Endothelial cell of umbilical vein (primary cell): ENCODE results near the gene PTCD3.

Source experiments
- EZH2 ChIP-seq: IDR thresholded peaks from 2 replicates; pipeline ENCODE4 v1.6.1; 2012; ENCODE audit warnings: borderline replicate concordance, low read depth, mild to moderate bottlenecking, moderate library complexity, low read length, inconsistent platforms; ENCODE audit not compliant: severe bottlenecking
- FOS ChIP-seq: IDR thresholded peaks from 2 replicates; pipeline ENCODE4 v1.6.1; 2011; ENCODE audit warnings: mild to moderate bottlenecking, low read length, moderate library complexity, borderline replicate concordance; ENCODE audit not compliant: insufficient read depth
- GATA2 ChIP-seq: IDR thresholded peaks from 2 replicates; pipeline ENCODE4 v1.7.0; 2011; ENCODE audit warnings: low read depth, mild to moderate bottlenecking, moderate library complexity, mixed read lengths, low read length; ENCODE audit not compliant: insufficient read length, insufficient read depth
- JUN ChIP-seq: IDR thresholded peaks from 2 replicates; pipeline ENCODE4 v1.6.1; 2011; ENCODE audit warnings: borderline replicate concordance, low read depth; ENCODE audit not compliant: insufficient read length, insufficient read depth
- MYC ChIP-seq: IDR thresholded peaks from one replicate; pipeline ENCODE4 v1.6.1; 2011; ENCODE audit warnings: mild to moderate bottlenecking, low read depth, low read length
- POLR2A ChIP-seq: IDR thresholded peaks from 2 replicates; pipeline ENCODE4 v1.6.1; 2012; ENCODE audit warnings: low read depth, mild to moderate bottlenecking, control low read depth, low read length
- POLR2AphosphoS5 ChIP-seq: IDR thresholded peaks from 2 replicates; pipeline ENCODE4 v1.6.1; 2012; ENCODE audit warnings: low read depth, mild to moderate bottlenecking, control low read depth, low read length, moderate library complexity; ENCODE audit not compliant: insufficient read depth
- TF ChIP-seq, protein P1 (sequence below), 2 donors: IDR thresholded peaks; 1 replicate in 1 of 2; 2 replicates in 1 of 2; pipeline ENCODE4 v1.5.1; 2011; ENCODE audit warnings: low read length in 2 of 2, mild to moderate bottlenecking in 2 of 2, moderate library complexity in 2 of 2, control low read depth in 1 of 2, inconsistent platforms in 1 of 2, low read depth in 1 of 2; ENCODE audit not compliant: insufficient read depth in 1 of 2; ENCODE audit errors: extremely low read depth in 1 of 2
- TF ChIP-seq, protein P2 (sequence below): IDR thresholded peaks from 2 replicates; pipeline ENCODE4 v1.6.1; 2011; ENCODE audit not compliant: insufficient read depth, insufficient read length

DNA sequence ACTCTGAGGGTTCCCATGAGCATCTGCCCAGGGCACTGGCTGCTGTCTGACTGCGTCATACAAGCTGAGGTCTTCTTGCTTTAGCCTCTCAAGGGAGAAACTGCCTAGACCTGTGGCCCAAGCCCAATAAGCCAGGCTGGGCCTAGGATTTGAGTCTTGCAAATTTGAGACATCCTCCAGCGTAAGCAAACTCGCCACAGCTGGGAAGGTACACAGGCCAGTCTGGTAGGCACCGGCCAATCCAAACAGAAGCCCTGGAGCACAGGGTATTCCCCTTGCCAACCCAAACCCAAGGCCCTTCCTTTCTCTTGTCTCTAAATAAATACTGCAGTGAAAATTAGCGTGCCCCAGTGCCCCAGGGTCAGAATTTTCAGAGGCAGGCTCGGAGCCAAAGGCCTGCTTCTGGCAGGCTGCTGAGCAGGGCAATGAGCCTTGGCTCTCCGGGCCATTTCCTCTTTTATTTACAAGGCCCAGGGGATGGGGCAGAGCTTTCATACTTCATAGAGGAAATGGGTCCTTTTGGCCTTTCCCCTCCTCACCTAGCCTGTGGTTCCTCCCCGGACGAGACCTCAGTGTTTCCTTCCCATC, 33.7 kb upstream of the PTCD3 start:
- TF ChIP-seq, protein P1, sequence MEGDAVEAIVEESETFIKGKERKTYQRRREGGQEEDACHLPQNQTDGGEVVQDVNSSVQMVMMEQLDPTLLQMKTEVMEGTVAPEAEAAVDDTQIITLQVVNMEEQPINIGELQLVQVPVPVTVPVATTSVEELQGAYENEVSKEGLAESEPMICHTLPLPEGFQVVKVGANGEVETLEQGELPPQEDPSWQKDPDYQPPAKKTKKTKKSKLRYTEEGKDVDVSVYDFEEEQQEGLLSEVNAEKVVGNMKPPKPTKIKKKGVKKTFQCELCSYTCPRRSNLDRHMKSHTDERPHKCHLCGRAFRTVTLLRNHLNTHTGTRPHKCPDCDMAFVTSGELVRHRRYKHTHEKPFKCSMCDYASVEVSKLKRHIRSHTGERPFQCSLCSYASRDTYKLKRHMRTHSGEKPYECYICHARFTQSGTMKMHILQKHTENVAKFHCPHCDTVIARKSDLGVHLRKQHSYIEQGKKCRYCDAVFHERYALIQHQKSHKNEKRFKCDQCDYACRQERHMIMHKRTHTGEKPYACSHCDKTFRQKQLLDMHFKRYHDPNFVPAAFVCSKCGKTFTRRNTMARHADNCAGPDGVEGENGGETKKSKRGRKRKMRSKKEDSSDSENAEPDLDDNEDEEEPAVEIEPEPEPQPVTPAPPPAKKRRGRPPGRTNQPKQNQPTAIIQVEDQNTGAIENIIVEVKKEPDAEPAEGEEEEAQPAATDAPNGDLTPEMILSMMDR (IDR thresholded peaks at IDR 0.05; ENCODE audit: extremely low read depth in 1 of 2, insufficient read depth in 1 of 2, low read depth in 1 of 2, low read length in 2 of 2), result no peak
- TF ChIP-seq JUN (no peak), POLR2A (no peak), EZH2 (no peak), POLR2AphosphoS5 (peak; percentile 21), MYC (no peak), FOS (no peak), GATA2 (no peak)
- TF ChIP-seq, protein P2, sequence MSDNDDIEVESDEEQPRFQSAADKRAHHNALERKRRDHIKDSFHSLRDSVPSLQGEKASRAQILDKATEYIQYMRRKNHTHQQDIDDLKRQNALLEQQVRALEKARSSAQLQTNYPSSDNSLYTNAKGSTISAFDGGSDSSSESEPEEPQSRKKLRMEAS, result no peak
